NCI-H82 (cell line): ENCODE measurements around the gene TTYH3.

Experiments
- DNase-seq: peaks from one replicate; lab custom pipeline; 2025; lab: John Stamatoyannopoulos, UW

Gene TTYH3

GRCh38 chr7:2635148-2635668, 3.4 kb downstream of the TTYH3 start:
- no peak for DNase-seq

GRCh38 chr7:2635810-2636701, 4.3 kb downstream of the TTYH3 start:
- no peak for DNase-seq

- DNase-seq = no peak
Observed at GRCh38 chr7:2637066-2637471, 5.3 kb downstream of the TTYH3 start.

- no peak for DNase-seq
Observed at GRCh38 chr7:2637505-2638223, 5.9 kb downstream of the TTYH3 start.

- DNase-seq = no peak
Observed at GRCh38 chr7:2638224-2638991, 6.6 kb downstream of the TTYH3 start.

GRCh38 chr7:2639181-2639681, 7.4 kb downstream of the TTYH3 start:
- no peak for DNase-seq

- no peak for DNase-seq
Observed at GRCh38 chr7:2639695-2640481, 8.1 kb downstream of the TTYH3 start.

- no peak for DNase-seq
Observed at GRCh38 chr7:2640482-2640830, 8.7 kb downstream of the TTYH3 start.

- no peak for DNase-seq
Observed at GRCh38 chr7:2640846-2641316, 9.1 kb downstream of the TTYH3 start.

GRCh38 chr7:2641406-2642393, 9.9 kb downstream of the TTYH3 start:
- no peak for DNase-seq

- DNase-seq = no peak
Observed at GRCh38 chr7:2643386-2644219, 11.8 kb downstream of the TTYH3 start.

GRCh38 chr7:2644220-2644561, 12.4 kb downstream of the TTYH3 start:
- DNase-seq = no peak

- peak; percentile 32 for DNase-seq
Observed at GRCh38 chr7:2644562-2645273, 12.9 kb downstream of the TTYH3 start.

- no peak for DNase-seq
Observed at GRCh38 chr7:2645274-2645868, 13.6 kb downstream of the TTYH3 start.

- no peak for DNase-seq
Observed at GRCh38 chr7:2646336-2646679, 14.5 kb downstream of the TTYH3 start.

- DNase-seq = no peak
Observed at GRCh38 chr7:2646680-2647571, 15.1 kb downstream of the TTYH3 start.

GRCh38 chr7:2647594-2648172, 15.9 kb downstream of the TTYH3 start:
- no peak for DNase-seq
